RKO (cell line): ENCODE measurements around the gene GPR173.

Experiments
- DNase-seq: peaks from one replicate; pipeline ENCODE4 v3.0.0-alpha.2; 2016; ENCODE audit warnings: low spot score

The GPR173 gene

GRCh38 chrX:53071604-53072417 lies 23.2 kb downstream of the GPR173 start:
- DNase-seq = peak; percentile 81

GRCh38 chrX:53072418-53073114 lies 24.0 kb downstream of the GPR173 start:
- DNase-seq = no peak

GRCh38 chrX:53073115-53073586 lies 24.6 kb downstream of the GPR173 start:
- DNase-seq = no peak

- DNase-seq = peak; percentile 33
These were observed 26.4 kb downstream of the GPR173 start for GRCh38 chrX:53075011-53075410.

- no peak for DNase-seq
These were observed 28.1 kb downstream of the GPR173 start for GRCh38 chrX:53076671-53077070.

- DNase-seq = no peak
These were observed 28.9 kb downstream of the GPR173 start for GRCh38 chrX:53077207-53078197.

GRCh38 chrX:53078943-53079342 lies 30.4 kb downstream of the GPR173 start:
- no peak for DNase-seq

GRCh38 chrX:53080628-53081580 lies 32.3 kb downstream of the GPR173 start:
- DNase-seq = no peak

GRCh38 chrX:53081925-53082772 lies 33.6 kb downstream of the GPR173 start, which contains the start of gene TSPYL2:
TSPYL2 (plus strand) TSS chrX:53082367; CDS start chrX:53082499, 132 bp downstream.
- peak; percentile 90 for DNase-seq

GRCh38 chrX:53082773-53083616 lies 34.4 kb downstream of the GPR173 start:
- DNase-seq = no peak

- DNase-seq = no peak
These were observed 35.5 kb downstream of the GPR173 start for GRCh38 chrX:53084043-53084570.

- no peak for DNase-seq
These were observed 36.3 kb downstream of the GPR173 start for GRCh38 chrX:53084863-53085262.

GRCh38 chrX:53085661-53086229 lies 37.2 kb downstream of the GPR173 start:
- no peak for DNase-seq

GRCh38 chrX:53086464-53086863 lies 37.9 kb downstream of the GPR173 start:
- DNase-seq = no peak

- no peak for DNase-seq
These were observed 38.8 kb downstream of the GPR173 start for GRCh38 chrX:53087388-53087831.

GRCh38 chrX:53088136-53088974 lies 39.8 kb downstream of the GPR173 start:
- DNase-seq = no peak

GRCh38 chrX:53089224-53089842 lies 40.7 kb downstream of the GPR173 start:
- peak; percentile 74 for DNase-seq
